ENCODE data around the gene OR2S2.
"Not testable (repeated sequence)": the region's sequence is repeated elsewhere in the genome, so short reads cannot be mapped to it uniquely, and the experiment has no call there.

The OR2S2 gene

DNA sequence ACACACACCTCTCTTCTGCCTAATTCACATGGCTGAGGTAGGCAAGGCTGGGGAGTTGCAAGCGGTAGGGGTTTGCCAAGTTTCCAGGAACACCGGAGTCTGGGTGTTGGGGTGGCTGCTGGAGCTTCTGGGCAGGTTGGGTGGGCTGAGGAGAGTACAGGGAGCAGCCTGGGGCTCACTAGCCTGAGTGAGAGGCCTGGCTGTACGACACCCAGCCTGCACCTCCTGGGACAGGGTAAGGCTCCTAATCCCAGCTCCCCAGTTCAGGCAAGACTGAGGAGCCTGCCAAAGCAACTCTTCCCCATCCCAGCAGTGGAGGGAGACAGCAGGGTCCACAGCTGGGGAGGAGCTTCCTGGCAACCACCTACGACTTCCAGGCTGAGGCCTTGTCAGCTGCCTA is 40.7 kb downstream of the OR2S2 start:
- Histone ChIP-seq H3K9me3 (ENCODE audit: control insufficient read depth, insufficient read depth, low read length) (no peaks in the 10 kb centered on the region), H3K27me3 (ENCODE audit: control insufficient read depth, insufficient read depth, low read length) (no peaks in the 10 kb centered on the region), H3K9ac (ENCODE audit: low read depth, low read length) (no peak overlapping the region), H3K36me3 (ENCODE audit: control insufficient read depth, insufficient read depth, low read length) (no peaks in the 10 kb centered on the region), H3K27ac (ENCODE audit: low read depth, low read length) (no peak overlapping the region), H3K4me1 (ENCODE audit: control insufficient read depth, insufficient read depth, low read length) (peaks cover 5% of the 10 kb centered on the region; the same call in 1 of the 2 replicates), H3K4me3 (ENCODE audit: low read depth, low read length) (no peak overlapping the region)

DNA sequence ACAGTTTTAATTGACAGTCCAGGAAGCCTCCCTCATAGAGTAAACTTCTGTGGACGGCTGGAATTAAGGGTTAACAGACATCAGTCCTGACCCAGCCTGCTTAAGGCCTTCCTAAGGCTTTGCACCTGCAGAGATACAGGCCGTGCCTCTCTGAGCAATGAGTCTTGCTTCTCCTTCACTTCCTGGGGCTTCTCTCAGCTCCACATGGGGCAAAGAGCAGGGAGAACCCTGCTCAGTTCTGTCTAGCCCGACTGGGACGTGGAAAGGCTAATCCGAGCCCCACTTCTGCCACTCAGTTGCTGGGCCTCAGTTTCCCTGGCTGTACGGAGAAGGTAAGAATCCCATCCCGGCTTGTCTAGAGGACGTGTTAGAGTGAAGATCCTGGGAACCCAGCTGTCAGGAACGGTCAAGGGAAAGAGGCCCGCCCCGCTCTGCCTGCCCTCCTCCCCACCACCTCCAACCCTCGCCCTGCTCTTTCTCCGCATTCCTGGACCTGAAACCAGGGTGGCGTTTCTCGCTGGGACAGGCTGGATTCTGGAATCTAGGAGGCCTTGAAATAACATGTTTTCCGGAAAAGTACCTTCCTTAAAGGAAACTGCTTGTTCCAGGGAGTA is 42.2 kb downstream of the OR2S2 start:
- Histone ChIP-seq H3K9ac (ENCODE audit: low read depth, low read length) (no peak overlapping the region), H3K4me3 (ENCODE audit: low read depth, low read length) (no peak overlapping the region), H3K9me3 (ENCODE audit: control insufficient read depth, insufficient read depth, low read length) (no peaks in the 10 kb centered on the region), H3K27me3 (ENCODE audit: control insufficient read depth, insufficient read depth, low read length) (no peaks in the 10 kb centered on the region), H3K36me3 (ENCODE audit: control insufficient read depth, insufficient read depth, low read length) (no peaks in the 10 kb centered on the region), H3K27ac (ENCODE audit: low read depth, low read length) (no peak overlapping the region), H3K4me1 (ENCODE audit: control insufficient read depth, insufficient read depth, low read length) (peaks cover 5% of the 10 kb centered on the region; the same call in 1 of the 2 replicates)

DNA sequence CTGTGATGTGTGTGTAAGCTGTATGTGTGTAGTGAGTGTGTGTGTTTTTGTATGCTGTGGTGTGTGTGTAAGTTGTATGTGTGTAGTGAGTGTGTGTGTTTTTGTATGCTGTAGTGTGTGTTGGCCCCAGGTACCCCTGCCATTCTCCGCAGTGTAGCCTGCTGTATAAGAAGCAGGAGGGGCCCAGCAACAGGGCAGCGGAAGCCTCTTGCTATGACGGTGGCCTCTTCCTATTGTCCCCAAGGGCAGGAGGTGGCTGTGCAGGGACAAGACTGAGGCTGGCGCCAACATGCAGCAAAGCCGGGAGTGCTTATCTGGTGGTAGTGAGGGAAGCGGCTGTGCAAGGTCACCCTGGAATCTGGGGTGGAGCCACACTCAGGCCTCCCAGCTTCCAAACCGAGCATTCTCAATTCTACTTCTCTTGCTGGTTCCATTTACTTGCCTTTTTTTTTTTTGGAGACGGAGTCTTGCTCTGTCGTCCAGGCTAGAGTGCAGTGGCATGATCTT is 43.6 kb downstream of the OR2S2 start:
- no peak overlapping the region for H3K27ac ChIP-seq (ENCODE audit: low read depth, low read length)
- no peaks in the 10 kb centered on the region for H3K36me3 ChIP-seq (ENCODE audit: control insufficient read depth, insufficient read depth, low read length)
- H3K4me3 ChIP-seq (ENCODE audit: low read depth, low read length), result no peak overlapping the region
- no peaks in the 10 kb centered on the region for H3K9me3 ChIP-seq (ENCODE audit: control insufficient read depth, insufficient read depth, low read length)
- no peak overlapping the region for H3K9ac ChIP-seq (ENCODE audit: low read depth, low read length)
- H3K27me3 ChIP-seq (ENCODE audit: control insufficient read depth, insufficient read depth, low read length), result no peaks in the 10 kb centered on the region
- H3K4me1 ChIP-seq (ENCODE audit: control insufficient read depth, insufficient read depth, low read length), result peaks cover 5% of the 10 kb centered on the region; the same call in 1 of the 2 replicates

DNA sequence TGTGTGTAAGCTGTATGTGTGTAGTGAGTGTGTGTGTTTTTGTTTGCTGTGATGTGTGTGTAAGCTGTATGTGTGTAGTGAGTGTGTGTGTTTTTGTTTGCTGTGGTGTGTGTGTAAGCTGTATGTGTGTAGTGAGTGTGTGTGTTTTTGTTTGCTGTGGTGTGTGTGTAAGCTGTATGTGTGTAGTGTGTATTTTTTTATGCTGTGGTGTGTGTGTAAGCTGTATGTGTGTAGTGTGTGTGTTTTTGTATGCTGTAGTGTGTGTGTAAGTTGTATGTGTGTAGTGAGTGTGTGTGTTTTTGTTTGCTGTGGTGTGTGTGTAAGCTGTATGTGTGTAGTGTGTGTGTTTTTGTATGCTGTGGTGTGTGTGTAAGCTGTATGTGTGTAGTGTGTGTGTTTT is 44.5 kb downstream of the OR2S2 start:
- not testable (repeated sequence) for H3K4me3 ChIP-seq (ENCODE audit: low read depth, low read length); H3K36me3 ChIP-seq (ENCODE audit: control insufficient read depth, insufficient read depth, low read length); H3K27ac ChIP-seq (ENCODE audit: low read depth, low read length); H3K27me3 ChIP-seq (ENCODE audit: control insufficient read depth, insufficient read depth, low read length); H3K9ac ChIP-seq (ENCODE audit: low read depth, low read length); H3K9me3 ChIP-seq (ENCODE audit: control insufficient read depth, insufficient read depth, low read length)
- peaks cover 13% of the 10 kb centered on the region for H3K4me1 ChIP-seq (ENCODE audit: control insufficient read depth, insufficient read depth, low read length)

DNA sequence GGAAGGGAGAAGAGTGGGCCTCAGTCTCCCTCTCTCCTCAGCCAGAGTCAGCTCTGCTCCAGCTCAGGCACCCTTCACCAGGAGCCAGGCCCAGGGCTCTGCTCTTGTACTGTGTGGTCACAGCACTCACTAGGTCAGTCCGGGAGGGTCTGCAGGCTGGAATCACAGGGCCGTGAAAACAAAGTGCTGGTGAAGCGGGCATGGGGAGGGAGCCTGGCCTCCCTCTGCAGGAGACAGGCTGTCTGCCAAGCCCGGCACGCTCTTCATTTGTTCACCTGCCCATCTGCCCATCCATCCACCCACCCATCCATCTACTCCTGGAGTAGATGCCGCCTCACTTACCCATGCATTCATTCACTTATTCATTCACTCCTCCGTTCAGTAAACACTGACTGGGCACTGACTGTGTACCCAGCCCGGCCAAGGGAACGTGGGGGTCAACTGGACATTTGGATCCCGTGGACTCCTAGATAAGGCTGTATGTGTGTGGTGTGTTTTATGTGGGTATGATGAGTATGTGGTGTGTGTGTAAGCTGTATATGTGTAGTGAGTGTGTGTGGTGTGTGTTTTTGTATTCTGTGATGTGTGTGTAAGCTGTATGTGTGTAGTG is 45.1 kb downstream of the OR2S2 start:
- no peak overlapping the region for H3K27ac ChIP-seq (ENCODE audit: low read depth, low read length)
- no peaks in the 10 kb centered on the region for H3K36me3 ChIP-seq (ENCODE audit: control insufficient read depth, insufficient read depth, low read length)
- peaks cover 18% of the 10 kb centered on the region for H3K4me1 ChIP-seq (ENCODE audit: control insufficient read depth, insufficient read depth, low read length)
- no peak overlapping the region for H3K9ac ChIP-seq (ENCODE audit: low read depth, low read length)
- no peaks in the 10 kb centered on the region for H3K27me3 ChIP-seq (ENCODE audit: control insufficient read depth, insufficient read depth, low read length)
- H3K9me3 ChIP-seq (ENCODE audit: control insufficient read depth, insufficient read depth, low read length), result no peaks in the 10 kb centered on the region
- no peak overlapping the region for H3K4me3 ChIP-seq (ENCODE audit: low read depth, low read length)

DNA sequence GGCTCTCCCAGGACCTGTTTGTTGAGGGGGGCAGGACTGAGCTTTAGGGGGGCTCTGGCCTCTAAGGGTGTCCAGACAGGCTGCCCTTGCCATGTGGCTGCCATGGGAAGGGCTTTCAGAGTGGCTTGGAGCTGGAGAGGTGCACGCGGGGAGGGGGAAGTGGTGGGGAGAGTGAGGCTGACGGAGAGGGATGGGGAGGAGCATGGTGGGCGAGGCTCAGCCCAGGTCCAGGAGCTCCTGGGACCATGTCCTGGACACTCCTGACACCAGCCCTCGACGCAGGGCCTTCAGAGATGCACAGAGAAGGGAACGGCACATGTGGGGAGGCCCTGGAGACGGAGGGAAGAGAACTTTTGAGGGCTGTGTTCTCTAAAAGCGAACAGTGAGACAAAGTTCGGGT is 46.3 kb downstream of the OR2S2 start:
- no peak overlapping the region for H3K9ac ChIP-seq (ENCODE audit: low read depth, low read length)
- no peaks in the 10 kb centered on the region for H3K9me3 ChIP-seq (ENCODE audit: control insufficient read depth, insufficient read depth, low read length)
- H3K27ac ChIP-seq (ENCODE audit: low read depth, low read length), result no peak overlapping the region
- H3K4me1 ChIP-seq (ENCODE audit: control insufficient read depth, insufficient read depth, low read length), result peaks cover 29% of the 10 kb centered on the region
- H3K36me3 ChIP-seq (ENCODE audit: control insufficient read depth, insufficient read depth, low read length), result no peaks in the 10 kb centered on the region
- no peaks in the 10 kb centered on the region for H3K27me3 ChIP-seq (ENCODE audit: control insufficient read depth, insufficient read depth, low read length)
- H3K4me3 ChIP-seq (ENCODE audit: low read depth, low read length), result no peak overlapping the region

DNA sequence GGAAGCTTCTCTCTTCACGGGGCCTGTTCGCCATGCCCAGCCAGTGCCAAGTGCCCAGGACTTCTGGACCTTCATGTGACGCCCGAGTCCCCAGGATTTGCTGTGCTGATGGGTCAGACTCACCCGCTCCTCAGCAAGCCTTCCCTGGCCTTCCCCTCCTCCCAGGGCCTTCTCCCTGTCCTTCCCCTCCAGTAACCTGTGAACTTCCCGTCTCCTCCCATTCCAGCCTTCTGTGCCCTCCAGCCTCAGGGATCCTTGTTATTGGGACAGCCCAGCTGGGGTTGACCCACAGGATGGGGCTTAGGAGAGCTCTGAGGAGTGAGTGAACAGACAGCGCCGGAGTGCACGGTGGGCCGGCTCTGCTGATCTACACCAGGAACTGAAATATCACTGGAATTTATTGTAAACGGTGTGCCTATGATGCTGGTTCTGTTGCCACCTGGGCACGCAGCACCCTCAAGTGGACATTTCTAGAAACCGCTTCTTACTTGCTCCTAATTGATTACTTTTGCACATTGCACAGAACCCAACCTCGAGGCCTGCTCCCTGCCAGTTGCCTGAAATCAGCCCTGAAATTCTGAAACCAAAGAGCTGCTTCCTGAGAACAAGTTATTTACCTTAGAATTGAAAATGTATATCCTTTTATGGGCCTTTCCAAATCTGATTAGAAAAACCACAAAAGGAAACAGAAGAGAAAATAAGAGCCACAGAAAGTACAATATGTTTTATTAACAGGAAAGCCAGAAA is 47.2 kb downstream of the OR2S2 start:
- H3K27me3 ChIP-seq (ENCODE audit: control insufficient read depth, insufficient read depth, low read length), result no peaks in the 10 kb centered on the region
- H3K36me3 ChIP-seq (ENCODE audit: control insufficient read depth, insufficient read depth, low read length), result no peaks in the 10 kb centered on the region
- no peaks in the 10 kb centered on the region for H3K9me3 ChIP-seq (ENCODE audit: control insufficient read depth, insufficient read depth, low read length)
- H3K4me1 ChIP-seq (ENCODE audit: control insufficient read depth, insufficient read depth, low read length), result peaks cover 25% of the 10 kb centered on the region
- no peak overlapping the region for H3K4me3 ChIP-seq (ENCODE audit: low read depth, low read length)
- no peak overlapping the region for H3K9ac ChIP-seq (ENCODE audit: low read depth, low read length)
- no peak overlapping the region for H3K27ac ChIP-seq (ENCODE audit: low read depth, low read length)

DNA sequence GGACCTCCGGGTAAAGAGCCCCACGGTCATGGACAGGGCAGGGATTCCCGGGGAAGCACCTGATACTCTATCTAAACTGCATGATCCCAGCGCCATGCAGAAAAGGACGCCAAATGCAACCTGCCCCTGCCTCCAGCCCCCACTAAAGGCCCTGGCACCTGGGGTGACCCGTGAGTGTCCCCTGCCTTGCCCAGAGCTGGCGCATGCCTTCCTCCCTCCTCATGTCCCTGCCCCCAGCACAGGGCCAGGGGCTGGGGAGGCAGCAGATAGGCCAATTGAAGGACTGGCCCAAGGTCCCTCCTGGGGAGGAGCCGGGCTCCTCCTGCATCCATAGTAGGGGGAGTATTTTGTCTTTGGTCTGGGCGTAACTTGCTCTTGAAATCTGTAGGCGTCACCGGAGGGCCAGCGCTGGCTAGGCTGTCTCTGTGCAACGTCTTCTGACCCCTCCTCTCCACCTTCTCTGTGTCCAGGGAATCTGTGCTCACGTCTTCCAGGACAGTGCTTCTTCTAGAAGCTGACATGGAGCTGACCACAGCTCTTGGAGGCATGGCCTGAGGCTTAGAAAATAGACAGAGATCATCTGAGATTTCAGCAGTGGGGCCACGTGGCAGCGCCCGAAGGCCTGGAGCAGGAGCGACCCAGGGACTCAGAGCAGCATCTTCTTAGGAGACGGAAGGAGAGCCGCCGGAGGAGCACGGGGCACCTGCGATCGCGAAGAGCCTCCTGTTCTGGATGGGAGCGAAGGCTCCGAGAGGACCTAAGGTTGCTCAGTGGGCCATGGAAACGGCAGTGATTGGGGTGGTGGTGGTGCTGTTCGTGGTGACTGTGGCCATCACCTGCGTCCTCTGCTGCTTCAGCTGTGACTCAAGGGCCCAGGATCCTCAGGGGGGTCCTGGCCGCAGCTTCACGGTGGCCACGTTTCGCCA is 48.0 kb downstream of the OR2S2 start:
- peaks cover 25% of the 10 kb centered on the region for H3K4me1 ChIP-seq (ENCODE audit: control insufficient read depth, insufficient read depth, low read length)
- no peak overlapping the region for H3K9ac ChIP-seq (ENCODE audit: low read depth, low read length)
- no peaks in the 10 kb centered on the region for H3K9me3 ChIP-seq (ENCODE audit: control insufficient read depth, insufficient read depth, low read length)
- no peak overlapping the region for H3K27ac ChIP-seq (ENCODE audit: low read depth, low read length)
- no peaks in the 10 kb centered on the region for H3K27me3 ChIP-seq (ENCODE audit: control insufficient read depth, insufficient read depth, low read length)
- no peak overlapping the region for H3K4me3 ChIP-seq (ENCODE audit: low read depth, low read length)
- no peaks in the 10 kb centered on the region for H3K36me3 ChIP-seq (ENCODE audit: control insufficient read depth, insufficient read depth, low read length)

DNA sequence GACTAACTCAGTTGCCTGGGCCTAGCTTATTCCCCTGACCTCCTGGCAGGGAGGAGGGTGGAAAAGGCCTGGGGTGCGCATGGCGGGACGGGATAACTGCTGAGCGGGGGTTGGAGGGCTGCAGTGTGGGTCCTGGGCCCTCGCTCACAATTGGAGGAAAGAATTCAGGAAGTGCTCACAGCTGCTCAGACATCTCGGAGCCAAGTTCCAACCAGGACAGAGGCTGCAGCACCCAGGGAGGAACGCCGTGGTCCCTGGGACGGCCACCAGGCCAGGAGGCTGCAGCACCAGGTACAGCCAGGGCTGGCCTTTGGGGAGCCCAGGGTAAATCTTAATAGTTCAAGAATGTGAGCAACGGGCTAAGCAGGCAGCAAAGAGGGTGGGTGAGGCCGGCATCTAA is 48.7 kb downstream of the OR2S2 start, which contains the start of gene SPAAR:
TSS of gene SPAAR (plus strand) at position 217 of the 400 bp plus-strand sequence. CDS start 974 bp downstream, outside the sequence.
- H3K4me1 ChIP-seq (ENCODE audit: control insufficient read depth, insufficient read depth, low read length), result peaks cover 25% of the 10 kb centered on the region
- H3K27ac ChIP-seq (ENCODE audit: low read depth, low read length), result peak within 1 kb of the TSS; percentile 93
- H3K27me3 ChIP-seq (ENCODE audit: control insufficient read depth, insufficient read depth, low read length), result no peaks in the 10 kb centered on the region
- no peaks in the 10 kb centered on the region for H3K36me3 ChIP-seq (ENCODE audit: control insufficient read depth, insufficient read depth, low read length)
- peak within 1 kb of the TSS; percentile 26; the same call in 1 of the 2 replicates for H3K9ac ChIP-seq (ENCODE audit: low read depth, low read length)
- H3K4me3 ChIP-seq (ENCODE audit: low read depth, low read length), result no peak within 1 kb of the TSS
- H3K9me3 ChIP-seq (ENCODE audit: control insufficient read depth, insufficient read depth, low read length), result no peaks in the 10 kb centered on the region

DNA sequence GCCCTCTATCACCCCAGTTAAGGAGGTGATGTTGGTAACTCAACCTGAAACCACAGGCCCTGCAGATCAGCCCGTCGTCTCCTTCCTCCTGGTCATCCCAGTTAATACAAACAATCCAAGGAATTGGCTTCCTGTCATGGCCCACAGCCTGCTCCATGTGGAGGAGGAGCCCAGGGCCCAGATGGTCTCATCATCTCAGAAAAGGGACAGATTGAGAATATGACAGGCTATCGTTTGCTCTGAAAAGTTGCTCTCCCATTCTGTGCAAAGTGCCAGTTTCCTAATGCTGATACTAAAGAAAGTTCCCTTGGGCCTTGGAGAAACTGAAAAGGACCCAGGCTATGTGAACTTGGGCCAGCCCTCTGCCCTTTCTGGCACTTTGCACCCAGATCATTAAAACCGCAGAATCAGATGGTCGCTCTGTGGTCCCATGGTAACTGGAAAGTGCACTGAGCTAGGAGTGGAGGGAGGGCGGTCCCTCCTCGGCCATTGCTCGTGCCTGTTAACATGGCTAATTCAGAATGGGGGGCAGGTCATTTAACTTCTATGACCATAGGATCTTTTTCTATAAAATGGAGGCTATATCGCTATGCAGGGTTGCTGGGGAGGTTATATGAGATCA is 49.3 kb downstream of the OR2S2 start:
- H3K4me3 ChIP-seq (ENCODE audit: low read depth, low read length), result no peak overlapping the region
- peak overlapping the region; percentile 26; the same call in 1 of the 2 replicates for H3K9ac ChIP-seq (ENCODE audit: low read depth, low read length)

More for the DNA sequence above, 49.3 kb downstream of the OR2S2 start:
- H3K9me3 ChIP-seq (ENCODE audit: control insufficient read depth, insufficient read depth, low read length), result no peaks in the 10 kb centered on the region
- no peaks in the 10 kb centered on the region for H3K27me3 ChIP-seq (ENCODE audit: control insufficient read depth, insufficient read depth, low read length)
- H3K27ac ChIP-seq (ENCODE audit: low read depth, low read length), result peak overlapping the region; percentile 93
- peaks cover 25% of the 10 kb centered on the region for H3K4me1 ChIP-seq (ENCODE audit: control insufficient read depth, insufficient read depth, low read length)
- no peaks in the 10 kb centered on the region for H3K36me3 ChIP-seq (ENCODE audit: control insufficient read depth, insufficient read depth, low read length)
